DOHH2 (cell line): ENCODE results near the gene PEDS1.

Experiments used
- CTCF ChIP-seq: fragments of 200-600 bp; sonication (generic); IDR thresholded peaks from one replicate; pipeline ENCODE4 v1.5.1; 2014; ENCODE audit warnings: antibody characterized with exemption, mild to moderate bottlenecking, low read depth, low read length; ENCODE audit not compliant: poor library complexity, severe bottlenecking
- EZH2phosphoT487 ChIP-seq: fragments of 200-600 bp; sonication (generic); IDR thresholded peaks from 2 replicates; pipeline ENCODE4 v1.6.1; 2017; ENCODE audit warnings: borderline replicate concordance, mild to moderate bottlenecking, antibody characterized with exemption, low read length, moderate library complexity, mixed read lengths

- TF ChIP-seq CTCF: no peak
- no peak for TF ChIP-seq EZH2phosphoT487
Observed at GRCh38 chr20:50196896-50197295, 43.4 kb upstream of the PEDS1 start.
